Stimulated activated CD8-positive, alpha-beta memory T cell treated with anti-CD3 and anti-CD28 coated beads, Interleukin-4, amount 100 ng/mL, for 48 hours (primary cell): ENCODE measurements around the gene HHATL.

Source experiments
- DNase-seq: peaks from one replicate; pipeline ENCODE4 v3.0.0-alpha.2; 2020

Gene HHATL

DNA sequence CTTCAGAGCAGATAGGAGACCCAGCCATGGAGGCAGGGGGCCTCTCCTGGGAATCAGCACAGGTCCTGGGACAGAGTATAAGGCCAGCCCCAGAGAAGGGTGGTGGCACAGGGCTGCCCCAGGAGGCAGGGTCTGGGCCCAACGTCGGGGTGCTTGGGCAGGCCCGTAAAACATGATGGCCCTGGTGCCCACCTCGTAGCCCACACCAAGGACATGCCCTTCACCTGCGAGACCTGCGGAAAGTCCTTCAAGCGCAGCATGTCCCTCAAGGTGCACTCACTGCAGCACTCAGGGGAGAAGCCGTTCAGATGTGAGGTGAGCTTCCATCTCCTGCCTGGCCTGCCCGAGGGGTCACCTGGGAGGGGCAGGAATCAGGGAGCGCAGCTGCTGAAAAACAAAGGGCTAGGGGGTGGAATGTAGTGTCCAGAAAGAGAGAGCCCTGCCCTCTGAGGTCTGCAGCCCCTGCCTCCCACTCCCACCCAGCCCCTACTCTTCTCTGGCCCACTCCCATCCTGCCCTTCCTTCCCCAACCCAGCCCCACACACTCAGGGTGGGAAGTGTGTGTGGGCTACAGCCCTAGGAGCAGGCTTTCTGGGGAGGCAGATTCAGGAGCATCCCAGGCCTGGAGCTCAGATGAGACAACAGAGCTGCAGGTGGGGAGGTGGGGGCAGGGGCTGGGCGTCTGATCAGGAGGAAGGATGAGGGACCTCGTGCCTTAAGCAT is 39.6 kb downstream of the HHATL start:
- DNase-seq: peak; percentile 12

DNA sequence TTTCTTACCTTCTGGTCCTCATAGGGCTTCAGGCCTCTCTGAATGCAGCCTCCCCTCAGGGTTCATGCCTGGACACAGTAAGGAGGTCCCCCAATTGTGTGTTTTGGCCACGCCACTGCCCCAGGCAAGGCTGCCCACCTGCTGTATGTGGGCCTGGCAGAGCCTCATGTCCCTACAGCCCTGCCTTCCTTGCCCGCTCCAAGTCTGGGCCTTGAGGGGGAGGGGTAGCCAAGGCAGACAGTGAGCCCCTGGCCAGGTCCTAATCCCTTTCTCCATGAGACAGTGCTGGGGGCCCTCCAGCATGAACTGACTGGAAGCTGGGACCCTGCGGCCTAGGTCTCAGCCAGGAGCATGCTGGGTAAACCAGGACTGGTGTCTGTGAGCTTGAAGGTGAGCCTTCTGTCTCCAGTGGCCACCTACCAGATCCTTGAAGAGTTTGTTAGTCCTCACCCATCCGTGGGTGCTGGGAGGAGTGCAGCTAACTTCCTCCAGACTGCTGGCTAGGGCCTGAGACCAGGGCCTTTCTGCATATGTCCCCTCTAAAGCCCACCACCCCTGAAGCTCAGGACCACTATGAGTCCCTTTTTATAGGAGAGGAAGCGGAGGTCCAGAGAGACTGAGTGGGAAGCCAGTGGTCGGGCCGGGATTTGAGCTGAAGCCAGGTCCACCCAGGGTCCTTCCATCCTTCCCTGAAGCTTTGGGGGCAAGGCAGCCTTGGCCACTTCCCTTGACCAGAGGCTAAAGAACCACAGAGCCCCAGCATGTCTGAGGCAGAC is 40.4 kb downstream of the HHATL start:
- DNase-seq: peak; percentile 21

- DNase-seq: no peak
Measured at GRCh38 chr3:42661593-42662022, 41.0 kb downstream of the HHATL start.

- no peak for DNase-seq
Measured at GRCh38 chr3:42660898-42661297, 41.7 kb downstream of the HHATL start.

DNA sequence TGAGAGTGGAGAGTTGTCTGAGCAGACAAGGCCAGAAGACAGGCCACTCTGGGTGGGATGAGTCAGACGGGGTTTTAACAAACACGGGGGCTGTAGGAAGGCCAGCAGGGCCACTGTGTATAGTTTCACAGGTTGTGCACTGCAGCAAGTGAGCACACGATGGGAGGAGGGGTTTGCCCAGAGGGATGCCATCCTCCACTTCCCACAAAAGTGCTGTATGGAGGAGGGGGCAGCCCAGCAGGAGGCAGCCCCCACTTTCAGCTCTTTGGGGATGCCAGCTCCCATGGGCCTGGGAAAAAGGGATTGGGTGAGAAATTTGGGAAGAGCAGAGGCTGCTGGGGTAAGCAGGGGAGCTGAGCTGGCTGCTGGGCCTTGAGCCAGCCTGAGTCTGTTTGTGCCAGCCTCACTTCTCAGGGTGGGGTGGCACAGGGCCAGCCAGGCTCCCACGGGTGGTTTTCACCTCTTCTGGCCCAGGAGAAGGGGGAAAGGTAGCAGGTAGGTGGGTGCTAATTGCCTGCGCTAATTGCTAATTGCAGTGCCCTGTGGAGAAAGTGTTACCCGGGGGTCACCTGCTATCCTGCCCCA is 42.4 kb downstream of the HHATL start:
- no peak for DNase-seq

GRCh38 chr3:42659451-42660130 is 43.0 kb downstream of the HHATL start:
- no peak for DNase-seq

- DNase-seq: no peak
Measured at GRCh38 chr3:42658771-42659390, 43.7 kb downstream of the HHATL start.

GRCh38 chr3:42658091-42658770 is 44.4 kb downstream of the HHATL start:
- no peak for DNase-seq

GRCh38 chr3:42657675-42658074 is 44.9 kb downstream of the HHATL start:
- DNase-seq: no peak

DNA sequence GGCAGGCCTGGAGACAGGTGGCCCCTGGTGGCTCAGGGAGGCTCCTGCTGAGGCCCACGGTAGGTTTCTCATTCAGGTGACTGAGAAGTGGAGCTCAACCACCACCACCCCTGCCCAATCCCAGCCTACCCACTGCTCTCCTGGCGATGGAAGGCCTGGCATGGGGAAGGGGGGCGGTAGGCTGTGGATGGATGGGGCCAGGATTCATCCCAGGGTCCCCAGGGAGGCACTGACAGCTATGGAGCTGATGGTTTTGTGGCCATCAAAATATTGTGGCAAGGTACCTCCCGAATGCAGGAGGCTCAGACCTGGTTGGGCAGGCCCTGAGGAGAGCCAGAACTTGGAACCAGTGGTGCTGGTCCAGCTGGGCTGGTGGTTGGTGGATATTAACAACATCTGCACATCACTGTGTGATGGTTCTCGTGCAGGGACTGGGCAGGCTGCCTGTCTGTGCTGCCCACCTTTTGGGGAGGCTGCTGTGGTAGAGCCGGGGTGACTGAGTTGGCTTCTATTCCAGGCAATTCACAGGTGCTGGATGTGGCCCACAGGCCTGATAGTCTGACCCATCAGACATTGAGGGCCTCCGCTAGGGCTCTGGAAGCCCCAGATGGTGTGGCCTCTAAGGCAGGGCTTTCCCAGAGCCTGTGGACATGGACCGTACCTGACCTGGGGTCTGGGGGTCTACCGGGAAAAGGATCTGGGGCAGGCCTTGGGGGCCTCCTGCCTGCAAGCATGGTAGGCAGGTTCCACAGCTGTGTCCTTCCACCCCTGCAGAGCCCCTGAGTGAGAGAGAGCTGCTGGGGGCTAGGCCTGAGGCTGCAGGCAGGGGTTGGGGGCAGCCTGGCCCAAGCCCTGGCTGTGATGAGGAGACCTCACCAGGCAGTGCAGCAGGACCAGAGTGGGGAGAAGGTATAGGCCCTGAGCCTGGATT is 45.7 kb downstream of the HHATL start:
- DNase-seq: no peak

GRCh38 chr3:42655980-42656679 is 46.5 kb downstream of the HHATL start:
- DNase-seq: no peak

- DNase-seq: no peak
Measured at GRCh38 chr3:42655331-42655888, 47.2 kb downstream of the HHATL start.

GRCh38 chr3:42654331-42655201 is 48.0 kb downstream of the HHATL start:
- no peak for DNase-seq

DNA sequence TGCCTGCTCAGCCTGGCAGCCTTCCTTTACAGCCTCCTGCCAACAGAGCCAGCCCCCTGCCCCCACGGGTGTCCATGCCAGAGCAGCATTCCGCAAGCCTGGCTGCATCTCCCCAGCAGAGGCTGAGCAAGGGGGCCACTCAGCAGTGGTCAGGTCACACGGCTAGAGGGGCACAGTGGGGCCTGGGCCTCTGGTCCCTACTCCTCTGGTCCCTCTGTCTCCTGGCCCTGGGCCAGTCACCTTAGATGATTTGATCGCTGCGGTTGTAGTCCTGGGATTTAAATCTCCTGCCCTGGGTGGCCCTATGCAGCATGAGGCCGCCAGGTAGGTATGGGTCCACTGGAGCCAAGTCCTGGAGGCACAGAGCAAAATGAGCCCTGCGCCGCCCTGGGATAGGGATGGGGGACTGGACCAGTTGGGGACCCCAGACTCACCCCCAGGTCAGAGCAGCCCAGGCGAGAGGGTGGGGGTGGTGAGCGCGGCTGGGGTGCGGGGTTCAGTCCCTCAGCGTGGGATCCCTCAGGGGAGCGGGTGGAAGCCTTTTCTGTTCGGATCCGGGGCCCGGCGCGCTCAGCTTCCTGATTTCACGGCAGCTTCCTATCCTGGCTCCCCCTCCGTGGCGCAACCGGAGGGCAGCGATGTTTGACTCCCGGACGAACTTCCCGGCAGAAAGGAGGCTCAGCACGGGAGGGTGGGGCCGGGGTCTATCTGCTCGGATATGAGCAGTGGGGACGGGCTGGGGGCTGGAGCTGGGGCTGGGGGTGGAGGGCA is 48.9 kb downstream of the HHATL start, which contains the start of gene ZBTB47:
TSS of gene ZBTB47 (plus strand) at position 138 of the 771 bp plus-strand sequence. CDS start 4,659 bp downstream, outside the sequence.
- DNase-seq: no peak

DNA sequence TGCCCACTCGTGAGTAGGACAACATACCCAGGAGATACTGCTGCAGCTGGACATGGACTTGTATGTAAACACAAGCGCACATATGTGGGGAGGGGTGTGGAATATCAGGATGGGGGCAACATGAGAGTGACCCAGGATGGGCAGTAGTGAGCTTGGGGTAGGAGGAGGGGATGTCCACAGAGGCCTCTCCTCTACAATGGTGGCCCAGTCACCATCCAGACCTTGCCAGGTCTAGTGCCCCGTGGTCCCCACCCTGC is 49.4 kb downstream of the HHATL start:
- no peak for DNase-seq

- DNase-seq: no peak
Measured at GRCh38 chr3:42652611-42653302, 49.8 kb downstream of the HHATL start.

- no peak for DNase-seq
Measured at GRCh38 chr3:42652251-42652610, 50.4 kb downstream of the HHATL start.
